ENCODE measurements around the gene CCR9. TPM values are rescaled to one million over a fixed set of nuclear protein-coding genes. Genes with fewer than 3 reads are reported as not detected.
A peak's percentile ranks its signal among the peaks of the same experiment; 100 is the strongest.

Gene CCR9
- total RNA-seq (2014; rRNA removed; shearing (Covaris generic)), result not detected in 2 replicates
- total RNA-seq (2022), result 0.32 TPM in 1 of 2 replicates, not detected in the other
- Bru-seq, nascent RNA, result not detected
- BruChase-seq, experiment 1, labeled RNA remaining after a 6-hour chase, result not detected
- percentile 7 among the genes with signal in this experiment for BruChase-seq, experiment 2, labeled RNA remaining after a 2-hour chase
- long read RNA-seq, result 0 reads

- POLR2A ChIA-PET, result no interaction called here
- Histone ChIP-seq H4K20me1 (ENCODE audit: insufficient read depth, low read length) (no peaks in the 10 kb centered on the region), H3K9me2 (ENCODE audit: insufficient read depth, low read length) (no peaks in the 10 kb centered on the region), H3K79me2 (ENCODE audit: insufficient read depth, low read depth, low read length) (no peaks in the 10 kb centered on the region), H3K27ac (ENCODE audit: low read depth, low read length, poor library complexity, severe bottlenecking) (no peak within 1 kb of the TSS), H3K4me2 (ENCODE audit: low read length) (no peak within 1 kb of the TSS), H3K36me3 (ENCODE audit: insufficient read depth, low read length) (no peaks in the 10 kb centered on the region), H3K4me1 (ENCODE audit: insufficient read depth, low read length, poor library complexity, severe bottlenecking) (peaks cover 10% of the 10 kb centered on the region), H2AFZ (ENCODE audit: low read length) (no peak within 1 kb of the TSS), H3K4me3 (ENCODE audit: low read depth, low read length, poor library complexity, severe bottlenecking) (no peak within 1 kb of the TSS), H3K9me3 (ENCODE audit: low read length) (no peaks in the 10 kb centered on the region)
- CTCF ChIA-PET (ENCODE audit: unreplicated experiment), result no interaction called here
- intact Hi-C loops (cut with micrococcal nuclease; ENCODE audit: unreplicated experiment), result no loop called here
- no TSS peak for BruUV-seq (replicated peaks)
- TF ChIP-seq EZH2phosphoT487 (IDR thresholded peaks at IDR 0.05; ENCODE audit: borderline replicate concordance, low read depth, low read length), result no peak
- TF ChIP-seq CTCF (conservative IDR thresholded peaks at IDR 0.05; ENCODE audit: low read length), result no peak
- no peak for DNase-seq (ENCODE audit: low spot score)
Measured at GRCh38 chr3:45885979-45886705, at the start of gene CCR9. Gene CCR9 (plus strand): TSS chr3:45886543. CDS start chr3:45894934, 8,391 bp downstream.

- Histone ChIP-seq H3K4me2 (ENCODE audit: low read length) (no peak overlapping the region), H2AFZ (ENCODE audit: low read length) (no peak overlapping the region), H3K36me3 (ENCODE audit: insufficient read depth, low read length) (no peaks in the 10 kb centered on the region), H3K79me2 (ENCODE audit: insufficient read depth, low read depth, low read length) (no peaks in the 10 kb centered on the region), H4K20me1 (ENCODE audit: insufficient read depth, low read length) (no peaks in the 10 kb centered on the region), H3K4me1 (ENCODE audit: insufficient read depth, low read length, poor library complexity, severe bottlenecking) (peaks cover 6% of the 10 kb centered on the region), H3K9me2 (ENCODE audit: insufficient read depth, low read length) (no peaks in the 10 kb centered on the region), H3K9me3 (ENCODE audit: low read length) (no peaks in the 10 kb centered on the region), H3K4me3 (ENCODE audit: low read depth, low read length, poor library complexity, severe bottlenecking) (no peak overlapping the region), H3K27ac (ENCODE audit: low read depth, low read length, poor library complexity, severe bottlenecking) (no peak overlapping the region)
- CTCF ChIA-PET (ENCODE audit: unreplicated experiment), result no interaction called here
- BruUV-seq (replicated peaks), result no TSS peak
- intact Hi-C loops (cut with micrococcal nuclease; ENCODE audit: unreplicated experiment), result loop anchor here (10.0 kb wide), 1 partner anchor 74 kb away; no protein-coding TSS in a partner anchor
- POLR2A ChIA-PET, result no interaction called here
- no peak for DNase-seq (ENCODE audit: low spot score)
- TF ChIP-seq EZH2phosphoT487 (IDR thresholded peaks at IDR 0.05; ENCODE audit: borderline replicate concordance, low read depth, low read length) (no peak), CTCF (conservative IDR thresholded peaks at IDR 0.05; ENCODE audit: low read length) (no peak)
Measured at GRCh38 chr3:45838466-45838865, 47.9 kb upstream of the CCR9 start.

- ChIA-PET POLR2A (interaction anchor here (0.9 to 1.0 kb wide), 2 partner anchors 9 to 27 kb away, joined by 3 read pairs; no protein-coding TSS in a partner anchor), CTCF (ENCODE audit: unreplicated experiment) (no interaction called here)
- peak overlapping the region; percentile 59 for H2AFZ ChIP-seq (ENCODE audit: low read length)
- H3K9me2 ChIP-seq (ENCODE audit: insufficient read depth, low read length), result no peaks in the 10 kb centered on the region
- peaks cover 6% of the 10 kb centered on the region for H3K4me1 ChIP-seq (ENCODE audit: insufficient read depth, low read length, poor library complexity, severe bottlenecking)
- peak overlapping the region; percentile 70 for H3K4me2 ChIP-seq (ENCODE audit: low read length)
- no peaks in the 10 kb centered on the region for H3K79me2 ChIP-seq (ENCODE audit: insufficient read depth, low read depth, low read length)
- no peak for TF ChIP-seq EZH2phosphoT487 (IDR thresholded peaks at IDR 0.05; ENCODE audit: borderline replicate concordance, low read depth, low read length)
- H3K27ac ChIP-seq (ENCODE audit: low read depth, low read length, poor library complexity, severe bottlenecking), result no peak overlapping the region
- H4K20me1 ChIP-seq (ENCODE audit: insufficient read depth, low read length), result no peaks in the 10 kb centered on the region
- H3K4me3 ChIP-seq (ENCODE audit: low read depth, low read length, poor library complexity, severe bottlenecking), result peak overlapping the region; percentile 72
- intact Hi-C loops (cut with micrococcal nuclease; ENCODE audit: unreplicated experiment), result loop anchor here (5.0 kb wide), 1 partner anchor 66 kb away; no protein-coding TSS in a partner anchor
- DNase-seq (ENCODE audit: low spot score), result peak; percentile 5
- no TSS peak for BruUV-seq (replicated peaks)
- H3K9me3 ChIP-seq (ENCODE audit: low read length), result no peaks in the 10 kb centered on the region
- H3K36me3 ChIP-seq (ENCODE audit: insufficient read depth, low read length), result no peaks in the 10 kb centered on the region
Measured at GRCh38 chr3:45841420-45841756, 45.0 kb upstream of the CCR9 start.

Measured in OCI-LY7 (cell line).